Measurements from ENCODE around the gene BDKRB2. TPM values are rescaled to one million over a fixed set of nuclear protein-coding genes. Genes with fewer than 3 reads are reported as not detected.

The BDKRB2 gene
- total and polyA plus RNA-seq, 2 donors (not counting 1 experiment from before 2014, with no cell fraction given) = not detected

DNA sequence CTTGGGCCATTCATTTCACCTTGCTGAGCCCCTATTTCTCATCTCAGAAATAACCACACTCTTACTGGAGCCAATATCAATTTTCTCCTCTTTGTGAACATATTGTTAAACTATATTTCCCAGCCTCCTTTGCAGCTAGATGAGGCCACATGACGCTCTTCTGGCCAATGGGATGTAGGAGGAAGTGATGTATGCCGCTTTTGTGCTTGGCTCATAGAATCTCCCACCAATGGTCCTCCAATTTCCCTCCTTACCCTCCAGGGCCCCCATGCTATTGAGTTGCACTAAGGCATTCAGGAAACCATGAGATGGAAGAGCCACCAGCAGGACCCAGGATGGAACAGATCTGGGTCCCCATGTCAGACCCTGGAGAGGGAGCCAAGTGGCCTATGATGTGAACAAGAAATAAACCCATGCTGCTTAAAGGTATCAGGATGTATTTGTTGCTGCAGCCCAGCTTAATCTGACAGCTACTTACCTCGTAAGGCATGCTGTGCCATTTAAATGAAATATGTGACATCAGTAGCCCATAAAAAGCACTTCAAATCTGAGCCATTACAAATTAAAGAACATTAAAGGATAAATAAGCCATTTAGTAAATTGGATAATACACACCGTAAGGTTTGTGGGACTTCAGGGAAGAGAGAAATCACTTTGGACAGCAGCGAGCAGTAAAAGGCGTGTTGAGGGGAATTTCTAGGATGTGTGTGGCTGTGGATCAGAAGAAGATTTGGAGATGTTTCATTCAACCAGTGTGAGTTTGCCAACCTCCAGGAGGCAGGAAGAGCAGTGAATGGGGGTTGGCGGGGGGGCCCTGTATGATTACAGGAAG, 24.4 kb upstream of the BDKRB2 start:
- DNase-seq = no peak
- H3K9me3 Mint-ChIP-seq (ENCODE audit: insufficient read depth) = no peaks in the 10 kb centered on the region
- no peak for ATAC-seq (ENCODE audit: low read depth)
- Histone ChIP-seq H3K4me2 (replicated peaks; ENCODE audit: low read depth, low read length, poor library complexity, severe bottlenecking) (no peak overlapping the region), H3K9ac (ENCODE audit: low read length) (no peak overlapping the region), H3K9me3 (ENCODE audit: control extremely low read depth in 1 of 3, control insufficient read depth in 2 of 3, insufficient read depth in 1 of 3, low read length in 2 of 3) (peaks cover 0 to 9% (median 0%) of the 10 kb centered on the region in 3 donors), H3K27ac (ENCODE audit: low read length in 2 of 2) (no peak overlapping the region), H3K4me3 (ENCODE audit: control extremely low read depth in 1 of 5, extremely low read depth in 1 of 5, insufficient read depth in 1 of 5, low read depth in 2 of 5, low read length in 4 of 5) (no peak overlapping the region), H3K36me3 (replicated peaks in 1 of 2; ENCODE audit: control extremely low read depth in 1 of 2, control insufficient read depth in 1 of 2, extremely low read depth in 1 of 2, insufficient read depth in 2 of 2, low read length in 1 of 2) (no peaks in the 10 kb centered on the region), H4K20me1 (ENCODE audit: control insufficient read depth, insufficient read depth, low read length, poor library complexity, severe bottlenecking) (no peaks in the 10 kb centered on the region), H3K27me3 (replicated peaks in 1 of 4; ENCODE audit: control extremely low read depth in 1 of 4, control insufficient read depth in 3 of 4, insufficient read depth in 4 of 4, low read length in 3 of 4) (no peaks in the 10 kb centered on the region), H3K79me2 (ENCODE audit: control insufficient read depth, insufficient read depth, low read length) (no peaks in the 10 kb centered on the region), H2AFZ (ENCODE audit: insufficient read depth, low read depth, low read length, poor library complexity, severe bottlenecking) (no peak overlapping the region), H3K4me1 (ENCODE audit: control insufficient read depth in 2 of 2, insufficient read depth in 2 of 2, low read length in 2 of 2) (peaks cover 0 to 7% of the 10 kb centered on the region in 2 donors)
- peaks cover 22% of the 10 kb centered on the region for H3K27me3 Mint-ChIP-seq
- POLR2A ChIA-PET = no interaction called here
- WGBS (ENCODE audit: insufficient coverage) = 100% methylated on average over 4 of the region's 7 CpGs
- TF ChIP-seq CTCF (IDR thresholded peaks at IDR 0.05) (no peak), EZH2 (IDR thresholded peaks at IDR 0.05; ENCODE audit: borderline replicate concordance, insufficient read depth, low read depth, low read length, poor library complexity, severe bottlenecking) (no peak)
- no peak overlapping the region for H3K27ac Mint-ChIP-seq
- H3K4me3 Mint-ChIP-seq = no peak overlapping the region
- CTCF ChIA-PET = no interaction called here
- peaks cover 2% of the 10 kb centered on the region for H3K4me1 Mint-ChIP-seq
- intact Hi-C loops (cut with micrococcal nuclease) = no loop called here

All from B cell (primary cell).